Activated T-helper 1 cell treated with anti-CD3 and anti-CD28 coated beads, Interleukin-2, amount 50 U/mL, for 16 hours (primary cell): ENCODE measurements around the gene SNAPC3.
A peak's percentile ranks its signal among the peaks of the same experiment; 100 is the strongest.

Experiments
- DNase-seq, 2 donors: peaks; one replicate each; pipeline ENCODE4 v3.0.0-alpha.2; 2020; ENCODE audit warnings: low read depth in 1 of 2, low spot score in 1 of 2

SNAPC3 gene

GRCh38 chr9:15491950-15492349 lies 69.3 kb downstream of the SNAPC3 start:
- no peak for DNase-seq

GRCh38 chr9:15492485-15493150 lies 69.9 kb downstream of the SNAPC3 start:
- no peak for DNase-seq

GRCh38 chr9:15498246-15498995 lies 75.7 kb downstream of the SNAPC3 start:
- no peak for DNase-seq

- DNase-seq, result no peak
Observed at GRCh38 chr9:15499139-15499538, 76.5 kb downstream of the SNAPC3 start.

- DNase-seq, result no peak
Observed at GRCh38 chr9:15501179-15501578, 78.5 kb downstream of the SNAPC3 start.

GRCh38 chr9:15501803-15502202 lies 79.1 kb downstream of the SNAPC3 start:
- DNase-seq, result no peak

GRCh38 chr9:15505921-15506320 lies 83.2 kb downstream of the SNAPC3 start:
- DNase-seq, result no peak

GRCh38 chr9:15509931-15510788 lies 87.5 kb downstream of the SNAPC3 start:
- peak; percentile 34 to 58 for DNase-seq

GRCh38 chr9:15510789-15511575 lies 88.3 kb downstream of the SNAPC3 start, which contains the start of gene PSIP1:
Gene PSIP1 (minus strand): TSS chr9:15510970. CDS start chr9:15510188, 782 bp downstream.
- DNase-seq, result peak; percentile 75 to 78
